M059J (cell line): ENCODE data around the gene RFLNA. TPM values are rescaled to one million over a fixed set of nuclear protein-coding genes. Genes with fewer than 3 reads are reported as not detected.

Experiments
- DNase-seq: peaks from one replicate; pipeline ENCODE4 v3.0.0-alpha.2; 2012; ENCODE audit warnings: low read depth
- total RNA-seq: library from RNA; depleted of rRNA; stranded (reverse); fragments of >200 nt; shearing (Covaris generic); gene quantifications from 2 replicates; pipeline ENCODE4 v1.2.3, GENCODE V29; 2014; rRNA removed

Gene RFLNA, protein sequence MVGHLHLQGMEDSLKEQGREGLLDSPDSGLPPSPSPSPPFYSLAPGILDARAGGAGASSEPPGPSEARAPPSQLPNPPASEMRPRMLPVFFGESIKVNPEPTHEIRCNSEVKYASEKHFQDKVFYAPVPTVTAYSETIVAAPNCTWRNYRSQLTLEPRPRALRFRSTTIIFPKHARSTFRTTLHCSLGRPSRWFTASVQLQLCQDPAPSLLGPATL
- total RNA-seq: 2.4 and 3.8 TPM in 2 replicates

GRCh38 chr12:124294780-124295341, at the start of gene RFLNA:
TSS of gene RFLNA (plus strand) at chr12:124295093. CDS start at chr12:124295430, 337 bp downstream.
- no peak for DNase-seq

- no peak for DNase-seq
Observed at GRCh38 chr12:124247331-124247730, 47.6 kb upstream of the RFLNA start.

- DNase-seq: no peak
Observed at GRCh38 chr12:124248941-124249825, 45.7 kb upstream of the RFLNA start.

DNA sequence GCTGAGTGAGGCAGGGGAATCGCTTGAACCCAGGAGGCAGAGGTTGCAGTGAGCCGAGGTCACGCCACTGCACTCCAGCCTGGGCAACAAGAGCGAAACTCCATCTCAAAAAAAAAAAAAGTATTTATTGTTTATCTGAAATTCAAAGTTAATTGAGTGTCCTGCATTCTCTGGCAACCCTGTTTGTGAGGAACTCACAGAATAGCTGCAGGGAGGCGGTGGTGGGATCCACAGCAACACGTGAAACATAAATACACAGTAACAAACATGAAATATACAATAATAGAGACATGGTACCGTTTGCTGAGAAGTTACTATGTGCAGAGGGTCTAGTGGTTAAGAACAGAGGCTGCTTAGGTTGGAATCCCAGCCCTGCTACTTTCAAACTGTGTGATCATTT, 43.7 kb upstream of the RFLNA start:
- DNase-seq: no peak

- no peak for DNase-seq
Observed at GRCh38 chr12:124252964-124253363, 41.9 kb upstream of the RFLNA start.

DNA sequence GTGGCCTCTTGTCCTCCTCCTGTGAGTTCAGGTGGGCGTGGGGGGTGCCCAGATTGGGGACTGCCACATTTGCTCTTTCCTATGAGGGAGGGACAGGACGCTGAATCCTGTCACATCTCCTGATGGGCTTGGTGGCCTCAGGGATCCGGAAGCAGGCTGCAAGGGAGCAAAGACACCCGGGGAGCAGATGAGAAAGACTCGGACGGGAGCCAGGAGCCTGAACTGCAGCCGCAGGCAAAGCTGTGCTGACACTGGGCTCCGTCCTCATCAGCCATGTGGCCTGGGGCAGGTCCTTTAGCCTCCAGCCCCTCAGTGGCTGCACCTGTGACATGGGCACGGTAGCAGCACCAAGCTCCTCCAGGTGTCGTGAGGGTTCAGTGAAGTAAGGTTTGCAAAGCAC, 40.8 kb upstream of the RFLNA start:
- no peak for DNase-seq

DNA sequence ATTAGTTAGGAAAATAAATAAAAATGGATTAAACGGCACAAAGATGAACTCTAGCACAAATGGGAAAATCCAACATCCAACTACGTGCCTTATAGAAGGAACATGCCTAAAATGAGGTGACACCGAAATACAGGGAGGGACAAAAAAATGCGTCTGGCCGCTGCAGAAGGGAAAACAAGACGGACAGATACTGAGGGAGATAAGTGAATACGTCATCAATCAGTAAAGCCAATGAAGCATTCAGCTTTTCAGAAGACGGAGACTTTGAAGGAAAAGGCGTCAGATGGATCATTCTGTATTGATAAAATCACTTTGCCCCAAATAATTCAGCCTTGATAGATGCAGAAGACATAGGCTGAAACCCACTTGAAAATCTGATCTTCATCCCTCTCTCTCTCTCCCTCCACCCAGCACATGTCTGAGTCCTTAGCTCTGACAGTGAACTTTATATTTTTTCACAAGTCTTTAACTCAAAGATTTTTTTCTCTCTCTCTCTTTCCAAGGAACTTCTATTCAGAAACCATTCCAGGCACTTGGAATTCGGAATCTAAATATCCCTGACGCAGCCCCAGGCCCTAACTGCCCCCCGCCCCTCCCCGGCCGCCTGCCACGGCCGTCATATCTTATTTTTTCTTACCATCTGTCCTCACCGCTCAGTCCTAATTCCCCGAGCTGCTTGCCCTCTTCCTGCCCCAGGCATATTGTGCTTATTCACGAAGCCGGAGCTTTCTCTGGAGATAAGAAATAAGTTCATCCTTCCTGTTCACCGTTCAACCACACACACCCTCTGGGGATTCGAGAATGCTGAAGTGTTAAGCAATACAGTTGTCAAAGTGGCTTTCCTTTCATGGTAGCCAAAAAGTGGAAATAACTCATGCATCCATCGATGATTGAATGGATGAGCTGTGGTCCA, 35.5 kb upstream of the RFLNA start:
- peak; percentile 12 for DNase-seq

GRCh38 chr12:124261885-124262284, 33.0 kb upstream of the RFLNA start:
- no peak for DNase-seq

GRCh38 chr12:124264089-124264795, 30.7 kb upstream of the RFLNA start:
- DNase-seq: no peak

GRCh38 chr12:124264879-124265278, 30.0 kb upstream of the RFLNA start:
- DNase-seq: no peak

- DNase-seq: no peak
Observed at GRCh38 chr12:124267205-124267778, 27.6 kb upstream of the RFLNA start.

- no peak for DNase-seq
Observed at GRCh38 chr12:124270671-124271070, 24.2 kb upstream of the RFLNA start.

GRCh38 chr12:124273630-124274029, 21.3 kb upstream of the RFLNA start:
- DNase-seq: peak; percentile 58

- DNase-seq: no peak
Observed at GRCh38 chr12:124276337-124276736, 18.6 kb upstream of the RFLNA start.

GRCh38 chr12:124277394-124278241, 17.3 kb upstream of the RFLNA start:
- DNase-seq: no peak

- DNase-seq: no peak
Observed at GRCh38 chr12:124278389-124279101, 16.3 kb upstream of the RFLNA start.

DNA sequence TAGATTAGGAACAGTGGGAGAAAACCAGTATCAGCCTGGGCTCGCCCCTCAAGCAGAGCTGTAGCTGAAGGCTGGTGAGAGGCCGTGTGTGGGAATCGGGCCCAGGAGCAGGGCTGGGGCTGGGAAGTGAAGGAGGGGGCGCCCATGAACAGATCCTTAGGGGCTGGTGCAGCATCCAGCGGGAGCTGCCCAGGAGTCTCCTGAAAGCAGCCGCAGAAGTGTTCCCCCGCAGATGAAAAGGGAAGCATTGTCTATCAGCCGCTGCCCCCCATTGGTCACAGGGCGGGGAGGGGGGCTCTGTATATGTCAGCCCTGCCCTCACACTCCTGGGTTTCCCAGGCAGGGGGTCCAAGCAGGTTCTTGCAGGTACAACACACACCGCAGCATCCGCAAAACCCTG, 15.6 kb upstream of the RFLNA start:
- no peak for DNase-seq

DNA sequence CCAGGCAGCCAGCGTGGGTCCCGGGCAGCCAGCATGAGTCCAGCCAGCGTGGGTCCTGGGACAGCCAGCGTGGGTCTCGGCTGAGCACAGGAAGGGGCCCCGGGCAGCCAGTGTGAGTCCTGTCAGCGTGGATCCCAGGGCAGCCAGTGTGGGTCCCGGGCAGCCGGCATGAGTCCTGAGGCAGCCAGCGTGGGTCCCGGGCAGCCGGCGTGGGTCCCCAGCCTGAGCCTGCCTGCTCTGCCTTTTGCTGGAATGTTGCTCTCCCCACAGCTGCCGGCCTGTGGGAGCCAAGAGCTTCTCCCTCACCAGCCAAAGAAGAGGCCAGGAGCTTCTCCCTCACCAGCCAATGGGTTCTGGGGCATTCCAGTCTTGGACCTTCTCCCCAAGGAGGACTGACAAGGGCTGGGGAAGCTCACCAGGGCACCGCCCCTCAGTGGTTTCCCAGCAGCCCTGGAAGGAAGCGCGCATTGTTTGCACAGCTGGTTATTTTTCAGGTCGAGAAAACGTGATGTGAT, 15.0 kb upstream of the RFLNA start:
- no peak for DNase-seq

DNA sequence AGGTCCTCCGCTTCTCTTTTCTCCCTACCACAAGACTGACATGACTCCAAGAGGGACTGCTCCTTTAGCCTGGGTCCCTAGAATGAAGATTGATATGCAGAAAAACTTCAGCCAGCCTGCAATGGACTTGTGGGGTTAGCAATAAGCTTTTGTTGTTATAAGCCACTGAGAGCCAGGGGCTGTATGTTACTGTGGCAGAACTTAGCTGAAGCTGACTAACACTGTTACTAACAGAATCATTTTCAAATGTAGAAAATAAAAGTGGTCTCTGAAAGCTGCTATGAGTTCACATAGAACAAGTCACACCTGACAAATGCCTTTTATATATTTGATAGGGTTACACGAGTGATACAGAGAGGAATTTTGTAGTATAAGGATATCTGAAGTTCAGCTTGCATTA, 13.6 kb upstream of the RFLNA start:
- DNase-seq: no peak
